Measurements from ENCODE around the gene CDK7. TPM values are rescaled to one million over a fixed set of nuclear protein-coding genes. Genes with fewer than 3 reads are reported as not detected.
"Not testable (repeated sequence)": the region's sequence is repeated elsewhere in the genome, so short reads cannot be mapped to it uniquely, and the experiment has no call there.

Gene CDK7
- polyA plus RNA-seq (ENCODE audit: insufficient read length in 10 of 10): 10 to 100 TPM; 17.6 to 28.1 (median 20.9) TPM
- long read RNA-seq, donor 1, partial matches to known transcripts: 0 of 5 reads
- long read RNA-seq, donor 1, other reads (novel, unspliced or antisense): 0 of 5 reads
- long read RNA-seq, donor 2, partial matches to known transcripts: 0 of 2 reads
- long read RNA-seq, donor 2, other reads (novel, unspliced or antisense): 0 of 2 reads
- long read RNA-seq, donor 3: 0 reads
- long read RNA-seq, donor 4, transcript CDK7-201 (12 exons, 1,439 nt): major isoform, 9 of 9 reads
- long read RNA-seq, donor 4, partial matches to known transcripts: 0 of 9 reads
- long read RNA-seq, donor 4, other reads (novel, unspliced or antisense): 0 of 9 reads
- long read RNA-seq, donor 5, transcript CDK7-201 (12 exons, 1,439 nt): major isoform, 8 of 13 reads
- long read RNA-seq, donor 5, partial matches to known transcripts: 5 of 13 reads
- long read RNA-seq, donor 5, other reads (novel, unspliced or antisense): 0 of 13 reads
- long read RNA-seq, donor 6, transcript CDK7-201 (12 exons, 1,439 nt): major isoform, 8 of 10 reads
- long read RNA-seq, donor 6, partial matches to known transcripts: 0 of 10 reads
- long read RNA-seq, donor 6, other reads (novel, unspliced or antisense): 0 of 10 reads
- long read RNA-seq, donor 7, transcript CDK7-201 (12 exons, 1,439 nt): major isoform, 9 of 10 reads
- long read RNA-seq, donor 7, partial matches to known transcripts: 0 of 10 reads
- long read RNA-seq, donor 7, other reads (novel, unspliced or antisense): 0 of 10 reads
- long read RNA-seq, donor 8, partial matches to known transcripts: 0 of 3 reads
- long read RNA-seq, donor 8, other reads (novel, unspliced or antisense): 0 of 3 reads
- long read RNA-seq, donor 9, partial matches to known transcripts: 0 of 1 reads
- long read RNA-seq, donor 9, other reads (novel, unspliced or antisense): 0 of 1 reads

DNA sequence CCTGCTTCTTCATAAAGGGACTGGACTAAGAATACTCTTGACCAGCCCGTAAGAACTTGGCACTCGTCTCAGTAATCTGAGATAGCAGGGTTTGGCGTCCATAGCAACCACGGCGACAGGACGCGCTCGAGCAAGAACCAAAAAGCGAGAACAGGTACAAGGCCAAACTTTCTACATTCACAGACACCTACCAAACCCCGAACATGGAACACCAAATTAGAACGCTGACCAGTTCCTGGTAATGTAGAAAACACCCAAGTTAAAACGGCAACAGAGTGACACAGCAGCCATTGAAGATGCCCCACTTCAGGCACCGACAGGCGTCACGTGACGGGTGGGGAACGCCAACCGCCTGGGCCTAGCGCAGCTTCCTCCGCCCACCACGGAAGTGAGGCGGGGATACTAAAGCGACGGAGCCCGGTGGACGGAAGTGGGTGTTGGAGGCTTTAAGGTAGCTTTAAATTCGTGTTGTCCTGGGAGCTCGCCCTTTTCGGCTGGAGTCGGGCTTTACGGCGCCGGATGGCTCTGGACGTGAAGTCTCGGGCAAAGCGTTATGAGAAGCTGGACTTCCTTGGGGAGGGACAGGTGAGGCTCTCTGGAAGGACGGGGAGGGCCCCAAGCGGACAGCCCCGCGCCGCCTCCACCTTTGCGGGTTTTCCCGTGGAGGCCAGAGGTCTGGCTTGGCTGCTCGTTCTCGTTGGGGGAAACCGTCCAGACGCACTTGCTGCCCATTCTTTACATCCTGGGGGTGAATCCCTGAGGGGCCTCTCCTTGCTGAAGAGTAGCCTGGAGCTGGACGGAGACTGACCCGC lies at the start of gene CDK7:
CDK7 (plus strand) TSS at position 430 of the 812 bp plus-strand sequence; CDS start at position 520, 90 bp downstream.
- DNase-seq: peak; percentile 93 to 97 (median 95)

DNA sequence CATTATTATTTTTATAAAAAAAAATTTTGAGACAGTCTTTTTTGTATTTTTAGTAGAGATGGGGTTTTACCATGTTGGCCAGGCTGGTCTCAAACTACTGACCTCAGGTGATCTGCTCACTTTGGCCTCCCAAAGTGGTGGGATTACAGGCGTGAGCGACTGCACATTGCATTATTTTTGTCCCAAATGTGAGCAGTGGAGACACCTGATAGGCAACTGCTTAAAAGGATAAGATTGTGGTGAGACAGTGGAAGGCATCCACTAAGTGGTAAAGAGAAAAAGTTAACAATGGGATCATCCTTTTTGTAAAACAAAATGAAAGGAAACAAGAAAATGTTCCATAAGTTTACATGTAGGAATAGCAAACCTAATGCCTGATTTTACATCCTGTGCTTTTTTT lies 47.3 kb upstream of the CDK7 start:
- no peak for DNase-seq

DNA sequence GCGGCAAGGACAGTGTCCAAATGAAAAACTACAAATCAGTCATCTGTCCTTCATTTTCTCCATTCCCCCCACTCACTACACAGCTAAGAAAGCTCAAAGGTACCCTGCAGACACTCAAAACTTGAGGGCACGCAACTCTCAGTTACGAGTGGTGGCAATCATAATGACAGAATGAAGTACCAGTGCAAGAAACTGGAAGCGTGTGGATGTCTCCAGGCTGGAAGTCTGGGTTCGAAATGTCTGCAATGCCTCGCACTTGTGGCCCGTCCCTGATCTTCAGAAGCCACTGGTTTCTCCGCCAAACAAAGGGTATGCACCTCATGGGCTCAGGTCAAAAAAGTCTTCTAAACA lies 45.9 kb upstream of the CDK7 start:
- no peak for DNase-seq

DNA sequence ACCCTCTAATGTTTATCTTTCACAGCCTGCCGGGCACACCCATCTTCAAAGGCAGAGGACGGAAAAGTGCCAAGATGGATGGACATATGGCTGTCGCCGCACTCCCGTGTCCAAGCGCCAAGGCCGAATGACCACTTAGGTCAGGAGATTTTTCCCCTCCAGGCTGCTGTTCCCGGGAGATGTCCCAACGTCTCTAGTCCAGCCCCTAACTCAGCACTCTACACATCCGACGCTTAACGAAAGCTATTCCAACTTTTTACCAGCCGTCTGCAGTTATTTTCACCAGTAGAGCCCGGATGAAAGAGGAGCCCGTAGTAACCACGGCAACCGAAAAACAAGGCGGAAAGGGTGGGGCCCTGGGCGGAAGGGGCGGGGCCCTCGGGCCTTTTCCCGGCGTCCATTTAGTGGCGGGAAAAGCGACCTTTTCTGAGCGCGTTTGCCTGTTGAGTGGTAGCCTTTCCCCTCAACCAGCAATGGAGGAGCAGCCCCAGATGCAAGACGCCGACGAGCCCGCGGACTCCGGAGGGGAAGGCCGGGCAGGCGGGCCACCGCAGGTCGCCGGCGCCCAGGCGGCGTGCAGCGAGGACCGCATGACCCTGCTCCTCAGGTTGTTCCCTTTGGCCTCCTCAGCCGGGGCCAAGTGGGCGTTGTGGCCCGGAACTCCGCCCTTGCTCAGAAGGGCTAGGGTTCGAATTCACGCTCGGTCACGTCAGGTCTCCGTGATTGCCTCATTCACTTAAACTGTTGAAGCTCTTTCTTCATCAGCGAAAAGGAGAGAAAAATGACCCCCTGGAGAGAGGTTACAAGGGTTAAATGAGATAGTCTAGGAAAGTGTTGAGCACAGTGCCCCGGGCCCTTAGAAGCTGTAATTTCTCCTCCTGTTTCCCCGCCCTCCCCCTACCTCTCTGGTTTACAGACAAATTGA lies 45.3 kb upstream of the CDK7 start, which contains the start of gene CENPH:
CENPH (plus strand) TSS at position 422 of the 925 bp plus-strand sequence; CDS start at position 474, 52 bp downstream.
- DNase-seq: peak; percentile 93 to 97 (median 95)

DNA sequence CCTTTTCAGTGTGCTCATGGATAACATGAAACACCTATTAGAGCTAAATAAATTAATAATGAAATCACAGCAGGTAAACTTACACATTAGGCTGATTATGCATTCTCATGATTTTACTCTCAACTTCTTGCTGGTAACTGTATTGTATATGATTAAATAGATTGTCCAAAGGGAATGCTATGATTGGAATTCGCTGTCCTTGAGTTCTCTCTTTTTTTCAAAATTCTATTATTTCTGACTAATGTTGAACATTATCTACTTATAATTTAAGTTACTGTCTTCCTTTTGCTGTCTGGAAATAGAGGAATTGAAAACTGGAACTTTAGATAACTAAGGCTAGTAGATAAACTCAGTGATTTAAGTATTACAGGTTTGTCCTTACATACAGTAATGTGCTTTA lies 32.2 kb upstream of the CDK7 start:
- no peak for DNase-seq

DNA sequence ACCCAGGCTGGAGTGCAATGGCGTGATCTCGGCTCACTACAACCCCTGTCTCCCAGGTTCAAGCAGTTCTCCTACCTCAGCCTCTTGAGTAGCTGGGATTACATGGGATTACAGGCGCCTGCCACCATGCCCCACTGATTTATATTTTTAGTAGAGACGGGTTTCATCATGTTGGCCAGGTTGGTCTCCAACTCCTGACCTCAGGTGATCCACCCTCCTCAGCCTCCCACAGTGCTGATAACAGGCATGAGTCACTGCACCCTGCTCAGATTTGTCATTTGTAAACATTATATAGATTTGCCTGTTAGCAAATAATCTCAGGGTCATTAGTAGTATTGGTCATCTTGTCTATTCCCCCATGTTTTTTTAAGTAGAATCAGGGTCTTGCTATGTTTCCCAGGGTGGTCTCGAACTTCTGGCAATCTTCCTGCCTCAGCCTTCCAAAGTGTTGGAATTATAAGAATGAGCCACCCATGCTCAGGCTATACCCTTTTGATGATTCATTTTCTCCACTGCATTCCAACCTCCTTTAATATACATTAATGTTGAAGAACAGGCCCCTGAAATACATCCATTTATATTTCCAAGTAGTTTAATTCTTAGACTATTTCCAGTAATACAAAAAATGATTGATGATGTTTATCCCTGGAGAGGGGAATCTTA lies 28.0 kb upstream of the CDK7 start:
- DNase-seq: peak in 1 of 3 donors; percentile 50

DNA sequence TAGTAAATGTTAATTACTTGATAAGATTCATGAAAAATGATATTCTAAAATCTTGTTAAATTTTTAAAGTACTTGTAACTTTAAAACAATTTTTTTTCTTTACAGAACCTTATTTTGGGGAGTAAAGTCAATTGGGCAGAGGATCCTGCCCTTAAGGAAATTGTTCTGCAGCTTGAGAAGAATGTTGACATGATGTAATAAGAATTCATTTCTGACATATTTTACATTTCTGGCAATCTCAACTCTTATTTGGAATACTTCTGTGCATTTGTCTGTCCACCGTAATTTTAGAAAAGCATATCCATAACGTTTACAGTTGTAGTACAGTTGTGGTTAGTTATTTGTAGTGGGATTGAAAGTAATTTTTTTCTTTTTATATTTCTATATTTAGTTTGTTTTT lies 25.1 kb upstream of the CDK7 start:
- no peak for DNase-seq

DNA sequence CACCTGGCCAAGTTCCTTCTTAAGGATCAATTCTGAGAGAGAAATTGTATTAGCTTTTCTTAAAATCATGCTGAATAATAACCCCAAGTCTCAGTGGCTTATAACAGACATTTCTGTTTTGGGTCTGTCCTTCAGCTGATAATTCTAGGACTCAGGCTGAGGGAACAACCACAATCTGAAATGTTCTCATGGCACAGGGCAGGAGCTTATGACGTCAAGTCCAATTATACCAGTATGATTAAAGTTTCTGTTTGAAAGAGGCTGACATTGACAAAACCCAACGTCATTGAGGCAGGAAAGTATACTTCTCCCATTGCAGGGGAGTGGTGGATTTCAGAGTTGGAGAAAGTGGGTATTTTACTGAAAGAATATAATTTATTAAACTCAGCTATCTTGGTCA lies 23.5 kb upstream of the CDK7 start:
- DNase-seq: no peak

DNA sequence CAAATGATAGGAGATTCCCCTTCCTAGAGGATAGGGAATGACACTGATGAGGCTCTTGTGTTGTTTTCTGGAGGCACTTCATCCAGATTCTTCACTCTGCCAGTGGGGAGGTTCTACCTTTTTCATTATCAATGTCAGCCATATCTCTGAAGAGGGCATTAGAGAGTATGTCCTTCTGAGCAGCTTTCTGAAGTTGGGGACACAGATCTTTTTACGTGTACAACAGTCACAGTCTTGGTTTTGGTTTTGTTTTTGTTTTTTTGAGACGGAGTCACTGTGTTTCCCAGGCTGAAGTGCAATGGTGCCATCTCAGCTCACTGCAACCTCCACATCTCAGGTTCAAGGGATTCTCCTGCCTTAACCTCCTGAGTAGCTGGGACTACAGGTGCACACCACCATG lies 22.7 kb upstream of the CDK7 start:
- no peak for DNase-seq

DNA sequence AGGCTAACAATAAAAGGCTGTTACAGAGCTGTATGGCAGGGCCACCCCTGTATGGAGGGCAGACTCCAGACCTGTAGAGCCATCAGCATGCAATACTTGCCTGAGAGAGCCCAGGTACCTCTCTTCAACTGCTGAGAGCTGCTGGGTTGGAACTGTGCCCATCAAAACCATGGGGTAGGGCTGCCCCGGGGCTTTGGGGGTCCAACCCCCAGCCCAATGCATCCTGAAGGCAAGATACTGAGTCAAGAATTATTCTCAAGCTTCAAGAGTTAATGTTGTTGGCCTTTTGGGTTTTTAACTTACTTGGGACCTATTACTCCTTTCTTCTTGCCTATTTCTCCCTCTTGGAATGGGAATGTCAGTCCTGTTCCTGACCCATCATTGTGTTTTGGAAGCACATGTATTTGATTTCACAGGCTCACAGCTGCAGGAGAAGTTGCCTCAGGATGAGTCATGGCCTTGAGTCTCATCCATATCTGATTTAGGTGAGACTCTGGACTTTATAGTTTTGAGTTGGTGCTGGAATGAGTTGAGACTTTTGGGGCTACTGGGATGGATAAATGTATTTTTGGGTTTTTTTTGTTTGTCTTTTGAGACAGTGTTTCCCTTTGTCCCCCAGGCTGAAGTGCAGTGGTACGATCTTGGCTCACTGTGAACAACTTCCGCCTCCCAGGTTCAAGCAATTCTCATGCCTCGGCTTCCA lies 21.0 kb upstream of the CDK7 start:
- no peak for DNase-seq

DNA sequence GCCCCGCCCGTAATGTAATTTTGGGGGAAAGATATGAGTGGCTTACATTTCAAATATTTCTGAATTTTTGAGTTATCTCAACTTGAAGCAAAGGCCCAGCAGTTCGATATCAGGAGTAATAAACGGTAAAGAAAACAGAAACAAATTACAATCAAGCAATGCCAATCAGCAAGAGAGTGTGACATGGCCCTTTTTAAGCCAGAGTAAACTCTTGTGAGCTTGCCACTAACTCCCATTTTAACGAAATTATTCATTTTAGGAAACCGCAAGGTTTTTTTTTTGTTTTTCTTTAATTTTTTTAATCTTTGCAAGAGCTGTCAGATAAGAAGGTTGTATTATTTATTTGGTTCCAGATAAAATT lies 17.6 kb upstream of the CDK7 start:
- no peak for DNase-seq

DNA sequence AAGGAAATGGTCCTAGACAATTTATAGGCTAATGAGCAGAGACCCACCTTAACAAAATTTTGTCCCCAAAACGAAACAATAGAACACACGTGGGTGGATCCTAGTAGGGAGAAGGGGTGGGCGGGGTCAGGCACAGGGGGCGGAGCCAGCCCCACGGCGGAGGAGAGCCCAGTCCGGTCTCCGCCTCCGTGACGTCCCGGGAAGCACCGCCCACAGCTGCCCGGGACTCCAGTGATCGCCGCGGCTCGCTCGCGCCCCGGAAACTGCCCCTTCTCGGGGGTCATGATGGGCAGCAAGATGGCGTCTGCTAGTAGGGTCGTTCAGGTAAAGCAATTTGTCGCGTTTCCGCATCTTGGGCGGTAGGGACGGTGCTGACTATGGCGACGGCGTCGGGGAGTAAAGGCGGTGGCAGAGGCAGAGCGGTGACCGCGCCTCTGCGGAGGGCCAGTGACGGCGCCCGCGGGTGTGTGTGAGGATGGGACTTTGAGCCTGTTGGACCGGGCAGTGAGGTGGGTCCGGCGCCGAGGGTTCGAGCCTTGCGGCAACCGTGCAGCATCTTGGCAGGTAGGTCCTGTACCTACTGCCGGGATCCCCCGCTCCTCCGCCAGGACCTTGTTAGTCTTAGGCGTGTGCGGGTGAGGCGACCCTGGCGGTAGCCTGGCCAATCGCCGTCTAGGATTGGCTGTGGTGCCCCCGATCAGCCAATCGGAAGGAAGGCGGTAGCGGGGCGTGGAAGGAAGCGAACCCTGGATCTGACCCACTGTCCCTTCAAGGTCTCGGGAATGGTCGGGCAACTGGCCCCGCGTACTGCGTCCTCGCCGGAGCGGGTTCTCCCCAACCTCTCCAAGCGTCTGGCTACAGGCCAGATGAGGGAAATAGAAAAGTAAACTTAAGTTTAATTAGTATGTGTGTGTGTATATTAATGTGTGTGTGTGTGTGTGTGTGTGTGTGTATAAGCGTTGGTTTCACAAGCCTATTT lies 16.8 kb upstream of the CDK7 start:
- DNase-seq: peak; percentile 93 to 97 (median 95)

DNA sequence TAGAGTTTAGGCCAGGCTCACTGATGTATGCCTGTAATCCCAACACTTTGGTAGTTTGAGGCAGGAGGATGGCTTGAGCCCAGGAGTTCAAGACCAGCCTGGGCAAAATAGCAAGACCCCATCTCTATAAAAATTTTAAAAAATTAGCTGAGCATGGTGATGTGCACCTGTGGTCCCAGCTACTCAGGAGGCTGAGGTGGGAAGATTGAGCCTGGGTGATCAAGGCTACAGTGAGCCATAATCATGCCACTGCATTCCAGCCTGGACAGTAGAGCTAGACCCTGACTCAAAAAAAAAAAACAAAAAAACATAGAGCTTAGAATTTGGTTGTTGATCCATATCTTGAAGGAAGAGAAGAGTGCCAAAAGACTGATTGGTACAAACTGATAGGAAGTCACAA lies 14.7 kb upstream of the CDK7 start:
- no peak for DNase-seq

DNA sequence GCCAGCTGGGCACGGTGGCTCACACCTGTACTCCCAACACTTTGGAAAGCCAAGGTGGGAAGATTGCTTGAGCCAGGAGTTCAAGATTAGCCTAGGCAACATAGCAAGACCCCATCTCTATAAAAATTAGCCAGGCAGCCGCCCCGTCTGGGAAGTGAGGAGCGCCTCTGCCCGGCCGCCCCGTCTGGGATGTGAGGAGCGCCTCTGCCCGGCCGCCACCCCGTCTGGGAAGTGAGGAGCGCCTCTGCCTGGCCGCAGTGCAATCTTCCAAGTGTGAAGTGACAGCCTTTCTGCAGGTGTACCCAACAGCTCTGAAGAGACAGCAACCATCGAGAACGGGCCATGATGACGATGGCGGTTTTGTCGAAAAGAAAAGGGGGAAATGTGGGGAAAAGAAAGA lies 14.3 kb upstream of the CDK7 start:
- DNase-seq: not testable (repeated sequence)

DNA sequence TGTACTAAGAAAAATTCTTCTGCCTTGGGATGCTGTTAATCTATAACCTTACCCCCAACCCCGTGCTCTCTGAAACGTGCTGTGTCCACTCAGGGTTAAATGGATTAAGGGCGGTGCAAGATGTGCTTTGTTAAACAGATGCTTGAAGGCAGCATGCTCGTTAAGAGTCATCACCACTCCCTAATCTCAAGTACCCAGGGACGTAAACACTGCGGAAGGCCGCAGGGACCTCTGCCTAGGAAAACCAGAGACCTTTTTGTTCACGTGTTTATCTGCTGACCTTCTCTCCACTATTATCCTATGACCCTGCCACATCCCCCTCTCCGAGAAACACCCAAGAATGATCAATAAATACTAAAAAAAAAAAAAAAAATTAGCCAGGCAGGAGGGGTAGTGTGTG lies 13.9 kb upstream of the CDK7 start:
- not testable (repeated sequence) for DNase-seq

DNA sequence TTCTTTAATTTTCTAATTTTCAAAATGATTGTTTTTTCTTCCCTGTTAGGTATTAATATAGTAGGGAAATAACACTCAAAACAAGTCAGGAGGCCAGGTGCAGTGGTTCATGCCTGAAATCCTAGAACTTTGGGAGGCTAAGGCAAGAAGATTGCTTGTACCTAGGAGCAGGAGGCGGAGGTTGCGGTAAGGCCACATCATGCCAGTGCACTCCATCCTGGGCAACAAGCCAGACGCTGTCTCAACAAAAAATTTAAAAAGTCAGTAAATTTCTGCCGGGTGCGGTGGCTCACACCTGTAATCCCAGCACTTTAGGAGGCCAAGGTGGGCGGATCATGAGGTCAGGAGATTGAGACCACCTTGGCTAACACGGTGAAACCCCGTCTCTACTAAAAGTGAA lies 10.2 kb upstream of the CDK7 start:
- DNase-seq: no peak

DNA sequence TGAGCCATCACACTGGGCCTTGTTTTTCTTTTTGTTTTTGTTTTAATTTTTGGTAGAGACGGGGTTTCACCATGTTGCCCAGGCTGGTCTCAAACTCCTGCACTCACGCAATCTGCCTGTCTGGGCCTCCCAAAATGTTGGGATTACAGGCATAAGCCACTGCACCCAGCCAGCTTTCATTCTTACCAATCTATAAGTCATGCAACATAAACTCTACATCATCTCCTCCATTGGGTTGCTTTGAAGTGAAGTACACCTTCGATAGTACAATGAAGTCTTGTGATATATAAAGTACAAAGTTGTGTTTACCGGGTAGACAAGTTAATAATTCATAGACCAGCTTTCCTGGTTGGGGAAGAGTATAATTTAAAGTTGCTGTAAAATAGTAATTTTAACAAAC lies 8.8 kb upstream of the CDK7 start:
- no peak for DNase-seq

DNA sequence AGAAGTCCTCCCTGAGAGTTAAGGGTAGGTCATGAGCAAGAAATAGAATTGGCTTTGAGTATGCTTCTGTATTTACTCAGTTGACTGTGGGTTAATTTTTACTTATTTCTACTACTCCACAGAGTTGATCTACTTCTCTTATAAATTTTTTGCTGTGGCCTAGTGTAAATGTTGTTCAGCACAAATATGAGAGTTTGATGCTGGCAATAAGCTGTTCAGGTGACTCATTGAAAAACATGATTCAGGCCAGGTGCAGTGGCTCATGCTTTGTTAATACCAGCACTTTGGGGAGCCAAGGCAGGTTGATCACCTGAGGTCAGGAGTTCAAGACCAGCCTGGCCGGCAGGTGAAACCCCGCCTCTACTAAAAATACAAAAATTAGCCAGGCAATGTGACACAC lies 4.5 kb upstream of the CDK7 start:
- DNase-seq: no peak
